Stimulated activated CD8-positive, alpha-beta memory T cell treated with anti-CD3 and anti-CD28 coated beads, Interleukin-15, amount 100 ng/mL, for 48 hours (primary cell): Measurements from ENCODE around the gene SPACA7.
"Not testable (repeated sequence)": the region's sequence is repeated elsewhere in the genome, so short reads cannot be mapped to it uniquely, and the experiment has no call there.

ENCODE experiments used
- DNase-seq, 2 donors: peaks; one replicate each; pipeline ENCODE4 v3.0.0-alpha.2; 2020; ENCODE audit warnings: low read depth in 2 of 2

Gene SPACA7

DNA sequence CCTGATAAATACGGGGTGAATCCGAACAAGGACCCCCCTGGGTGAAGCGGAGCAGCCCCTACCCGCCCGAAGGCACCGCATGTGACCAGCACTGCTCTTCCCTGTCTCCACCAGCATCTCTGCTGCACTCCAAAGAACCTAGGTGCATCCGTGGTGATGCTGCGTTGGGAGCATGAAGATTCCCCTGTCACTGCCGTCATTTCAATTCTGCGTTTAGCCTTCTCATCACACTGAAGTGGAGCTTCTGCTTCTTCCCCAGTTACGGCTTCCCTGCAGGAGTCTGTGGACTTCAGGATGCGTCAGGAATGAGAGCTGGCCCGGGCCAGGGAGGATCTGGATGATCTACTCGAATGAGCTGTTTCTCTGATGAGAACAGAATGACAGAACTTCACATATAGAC, 47.9 kb downstream of the SPACA7 start:
- DNase-seq: no peak

DNA sequence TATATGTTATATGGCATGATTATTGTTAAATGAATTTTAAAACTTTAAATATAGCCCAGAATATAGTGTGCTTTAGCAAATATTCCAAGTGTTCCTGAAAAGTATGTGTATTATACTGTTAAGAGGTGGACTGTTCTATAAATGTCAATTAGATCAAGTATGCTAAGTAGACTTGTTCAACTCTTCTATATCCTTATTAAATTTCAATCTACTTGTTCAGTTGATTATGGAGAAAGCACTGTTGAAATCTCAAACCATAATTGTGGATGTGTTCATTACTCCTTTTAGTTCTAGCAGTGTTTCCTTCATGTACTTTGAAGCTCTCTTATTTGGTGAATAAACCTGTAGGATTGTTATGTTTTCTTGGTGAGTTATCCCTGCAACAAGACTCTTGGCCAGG, 52.5 kb downstream of the SPACA7 start:
- no peak for DNase-seq

DNA sequence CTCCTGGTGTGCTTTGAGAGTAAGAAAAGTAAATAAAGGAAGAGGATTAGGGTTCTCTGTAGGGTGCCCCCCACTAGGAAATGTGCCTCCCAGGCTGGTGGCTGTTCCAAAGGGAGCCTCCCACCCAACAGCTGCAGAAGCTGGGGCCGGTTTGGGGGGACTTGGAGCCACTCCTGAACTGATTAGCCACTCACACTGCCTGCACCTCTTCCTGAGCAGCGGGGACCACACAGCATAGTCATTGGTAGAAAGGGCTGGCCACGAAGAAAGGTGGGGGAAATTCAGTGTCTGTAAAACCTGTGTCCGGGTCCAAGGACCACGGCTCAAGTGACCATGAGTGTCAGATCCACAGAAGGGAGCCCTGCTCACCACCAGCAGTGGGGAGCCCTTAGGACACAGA, 55.6 kb downstream of the SPACA7 start:
- DNase-seq: no peak

DNA sequence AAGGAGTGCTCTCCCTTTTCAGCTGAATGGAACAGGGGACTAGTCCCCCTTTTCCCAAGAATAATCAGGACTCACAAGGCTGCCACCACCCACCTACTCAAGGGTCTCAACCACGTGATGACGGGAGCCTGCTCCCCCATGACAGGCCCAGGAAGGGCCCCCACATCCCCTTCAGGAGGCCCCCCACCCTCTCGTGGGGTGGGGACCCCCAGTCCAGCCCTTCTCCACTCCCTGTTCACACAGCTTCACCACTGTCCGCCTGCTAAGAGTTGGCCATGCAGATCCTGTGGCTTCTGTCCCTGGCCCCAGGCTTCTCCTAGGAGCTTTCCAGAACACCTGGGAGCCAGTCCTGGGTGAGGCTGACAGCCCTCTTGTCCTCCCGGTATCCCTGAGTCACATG, 56.6 kb downstream of the SPACA7 start:
- not testable (repeated sequence) for DNase-seq

DNA sequence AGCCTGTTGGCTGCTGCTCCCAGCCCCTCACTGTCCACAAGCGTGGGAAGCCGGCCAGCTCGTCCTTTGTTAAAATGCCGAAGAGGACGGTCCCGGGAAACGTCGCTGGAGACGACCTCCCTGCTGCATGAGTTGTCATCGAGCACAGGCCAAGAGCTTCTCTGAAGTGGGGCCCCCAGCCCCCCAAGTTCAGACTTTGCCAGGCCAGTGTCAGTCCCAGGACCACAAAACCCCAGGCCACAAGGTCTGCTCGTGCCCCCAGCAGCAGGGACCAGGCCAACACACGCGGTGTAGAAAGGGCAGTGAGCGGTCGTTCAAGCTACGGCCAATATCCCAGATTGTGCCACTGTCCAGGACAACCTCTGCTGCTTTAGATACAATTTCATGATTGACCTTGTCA, 57.4 kb downstream of the SPACA7 start:
- not testable (repeated sequence) for DNase-seq

DNA sequence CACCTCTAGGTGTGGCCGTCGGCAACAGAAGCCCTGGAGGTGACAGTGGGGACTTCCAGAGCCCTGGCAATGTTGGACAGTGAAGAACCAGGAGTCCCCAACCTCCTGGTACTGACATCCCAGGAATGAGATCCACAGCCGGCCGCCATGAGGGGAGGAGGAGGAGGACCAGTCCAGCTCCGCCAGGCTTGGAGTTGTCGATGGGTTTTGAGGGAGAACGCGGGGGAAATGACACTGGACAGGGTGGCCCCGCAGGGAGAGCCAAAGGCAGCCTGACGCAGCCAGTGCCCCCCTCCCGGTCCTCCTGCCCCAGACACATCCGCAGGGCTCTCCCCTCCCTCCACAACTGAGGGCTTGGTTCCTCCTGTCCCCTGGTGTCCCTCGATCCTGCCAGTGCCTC, 57.9 kb downstream of the SPACA7 start:
- no peak for DNase-seq

DNA sequence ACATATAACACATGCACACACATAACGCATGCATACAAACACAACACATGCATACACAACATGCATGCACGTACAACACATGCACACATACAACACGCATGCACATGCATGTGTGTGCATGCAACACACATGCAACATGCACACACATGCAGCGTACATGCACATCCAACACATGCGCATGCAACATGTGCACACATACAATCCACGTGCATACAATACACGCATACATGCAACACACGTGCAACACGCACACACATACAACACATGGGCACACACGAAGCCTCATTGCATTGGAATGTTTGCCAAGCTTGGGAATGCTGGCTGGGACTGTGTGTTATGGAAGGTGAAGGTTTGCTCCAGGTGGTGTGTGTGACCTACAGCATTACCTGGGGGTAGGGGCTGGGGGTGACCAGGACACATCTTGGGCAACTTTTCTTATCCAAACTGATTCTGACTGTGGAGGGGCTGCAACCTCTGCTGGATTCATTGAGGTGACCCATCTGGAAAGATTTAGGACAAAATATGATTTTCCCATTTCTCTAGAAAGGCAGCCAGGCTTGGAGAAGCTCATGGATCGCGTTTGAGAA, 58.9 kb downstream of the SPACA7 start:
- no peak for DNase-seq

DNA sequence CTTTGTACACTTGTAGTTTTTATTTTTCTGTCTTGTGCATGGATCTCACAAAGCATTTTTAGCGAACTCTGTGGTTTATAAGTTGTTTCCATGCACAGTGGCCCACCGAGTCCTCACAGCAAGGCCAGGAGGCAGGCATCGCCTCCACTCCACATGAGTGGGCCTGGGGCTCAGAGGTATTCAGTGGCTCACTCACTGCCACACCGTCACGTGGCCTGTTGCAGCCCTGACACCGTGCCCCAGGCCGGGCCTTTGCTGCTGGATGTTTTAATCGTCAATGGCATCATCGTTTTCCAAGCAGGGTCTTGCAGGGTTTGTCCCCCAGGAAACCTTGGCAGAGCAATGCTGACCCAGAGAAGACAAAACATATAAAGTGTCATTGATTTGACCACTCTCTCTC, 59.8 kb downstream of the SPACA7 start:
- DNase-seq: no peak

DNA sequence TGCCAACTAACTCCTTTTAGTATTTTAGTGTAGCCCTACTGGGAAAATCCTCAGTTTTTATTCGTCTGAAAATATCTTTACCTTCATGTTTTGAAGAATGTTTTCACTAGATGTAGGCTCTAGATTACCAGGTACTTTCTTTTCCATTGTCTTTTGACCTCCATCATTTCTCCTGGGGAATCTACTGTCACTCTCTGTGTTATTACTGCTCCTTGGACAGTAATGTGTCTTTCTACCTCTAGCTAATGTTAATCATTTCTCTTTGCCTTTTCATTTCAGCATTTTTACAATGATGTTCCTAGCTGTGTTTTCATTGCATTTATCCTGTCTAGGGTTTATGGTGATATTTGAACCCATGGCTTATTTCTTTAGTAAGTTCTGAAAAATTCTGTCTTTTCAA, 61.9 kb downstream of the SPACA7 start:
- DNase-seq: no peak

DNA sequence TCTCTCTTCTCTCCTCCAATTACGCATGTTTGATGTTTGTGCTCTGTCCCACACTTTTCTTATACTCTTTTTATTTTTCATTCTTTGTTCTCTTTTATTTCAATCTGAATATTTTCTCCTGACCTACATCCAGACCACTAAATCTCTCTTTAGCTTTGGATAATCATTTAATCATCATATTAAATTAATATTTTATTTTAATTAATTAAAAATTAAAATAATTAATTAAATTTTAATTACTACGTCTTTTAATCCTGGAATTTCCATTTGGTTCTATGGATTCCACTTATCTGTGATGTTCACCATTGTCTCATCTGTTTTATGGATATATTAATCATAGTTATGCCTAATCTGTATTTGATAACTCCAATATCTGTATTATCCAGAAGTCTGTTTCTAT, 62.4 kb downstream of the SPACA7 start:
- DNase-seq: no peak

DNA sequence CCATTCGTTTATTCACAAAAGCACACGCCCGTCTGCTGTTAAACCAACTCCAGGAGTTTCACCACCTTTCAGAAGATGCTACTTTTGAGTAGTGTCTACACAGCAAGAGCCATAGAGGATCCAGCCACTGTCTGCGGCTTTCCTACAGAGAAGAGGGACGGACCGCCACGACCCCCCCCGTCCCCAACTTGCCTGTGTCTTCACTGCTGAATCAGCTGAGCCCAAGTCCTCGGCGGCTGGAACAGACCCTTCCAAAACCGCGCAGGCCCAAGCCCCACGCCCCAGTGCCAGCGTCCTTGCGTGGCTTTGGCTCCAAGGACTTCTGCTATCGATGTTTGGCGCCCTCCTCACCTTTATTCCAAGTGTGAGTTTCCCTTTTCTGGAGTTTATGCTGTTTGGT, 65.1 kb downstream of the SPACA7 start:
- no peak for DNase-seq

DNA sequence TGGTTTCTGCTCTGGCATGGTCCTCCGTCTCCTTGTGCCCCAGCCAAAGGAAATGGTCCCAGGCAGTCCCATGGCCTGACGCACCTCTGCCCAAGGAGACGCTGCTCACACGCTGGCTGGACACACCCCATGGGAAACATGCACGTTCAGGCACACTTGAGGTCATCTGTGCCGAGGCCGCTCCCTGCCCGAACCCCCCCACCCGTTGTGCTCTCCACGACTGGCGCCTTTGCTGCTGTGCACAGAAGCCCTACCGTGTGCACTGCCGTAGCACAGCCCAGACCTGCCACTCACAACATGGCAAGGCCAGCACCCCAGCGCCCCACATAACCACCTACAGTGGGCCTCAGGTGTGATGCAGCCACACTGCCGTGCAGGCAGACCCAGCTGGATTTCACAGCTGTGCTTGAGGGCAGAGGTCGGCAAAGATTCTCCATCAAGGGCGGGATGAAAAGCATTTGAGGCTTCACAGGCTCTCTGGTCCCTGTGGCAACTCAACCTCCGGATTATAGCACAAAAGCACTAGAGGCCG, 65.7 kb downstream of the SPACA7 start:
- no peak for DNase-seq

DNA sequence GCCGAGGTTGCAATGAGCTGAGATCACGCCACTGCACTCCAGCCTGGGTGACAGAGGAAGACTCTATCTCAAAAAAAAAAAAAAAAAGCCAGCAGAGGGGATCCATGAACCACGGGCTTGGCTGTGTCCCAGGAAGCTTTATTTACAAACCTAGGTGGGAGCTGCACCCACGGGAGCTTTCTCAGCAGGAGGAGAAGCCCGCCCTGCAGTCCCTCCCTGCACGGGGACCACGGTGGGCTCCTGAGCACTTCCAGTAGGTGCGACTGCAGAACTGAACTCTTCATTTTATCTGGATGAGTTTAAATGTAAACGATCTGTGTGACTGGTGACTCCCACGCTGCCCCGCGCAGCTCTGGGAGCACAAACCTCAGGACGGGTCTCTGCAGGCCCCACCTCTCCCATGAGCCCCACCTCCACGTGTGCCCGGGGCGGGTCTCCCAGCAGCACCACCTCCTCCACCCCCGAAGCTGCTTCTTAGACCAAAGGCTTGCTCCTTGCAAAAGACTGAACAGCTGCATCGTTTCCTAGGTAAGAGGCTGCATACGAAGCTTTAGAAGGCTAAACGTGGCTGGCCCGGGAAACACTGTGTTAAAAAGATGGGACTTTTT, 66.4 kb downstream of the SPACA7 start:
- DNase-seq: no peak

DNA sequence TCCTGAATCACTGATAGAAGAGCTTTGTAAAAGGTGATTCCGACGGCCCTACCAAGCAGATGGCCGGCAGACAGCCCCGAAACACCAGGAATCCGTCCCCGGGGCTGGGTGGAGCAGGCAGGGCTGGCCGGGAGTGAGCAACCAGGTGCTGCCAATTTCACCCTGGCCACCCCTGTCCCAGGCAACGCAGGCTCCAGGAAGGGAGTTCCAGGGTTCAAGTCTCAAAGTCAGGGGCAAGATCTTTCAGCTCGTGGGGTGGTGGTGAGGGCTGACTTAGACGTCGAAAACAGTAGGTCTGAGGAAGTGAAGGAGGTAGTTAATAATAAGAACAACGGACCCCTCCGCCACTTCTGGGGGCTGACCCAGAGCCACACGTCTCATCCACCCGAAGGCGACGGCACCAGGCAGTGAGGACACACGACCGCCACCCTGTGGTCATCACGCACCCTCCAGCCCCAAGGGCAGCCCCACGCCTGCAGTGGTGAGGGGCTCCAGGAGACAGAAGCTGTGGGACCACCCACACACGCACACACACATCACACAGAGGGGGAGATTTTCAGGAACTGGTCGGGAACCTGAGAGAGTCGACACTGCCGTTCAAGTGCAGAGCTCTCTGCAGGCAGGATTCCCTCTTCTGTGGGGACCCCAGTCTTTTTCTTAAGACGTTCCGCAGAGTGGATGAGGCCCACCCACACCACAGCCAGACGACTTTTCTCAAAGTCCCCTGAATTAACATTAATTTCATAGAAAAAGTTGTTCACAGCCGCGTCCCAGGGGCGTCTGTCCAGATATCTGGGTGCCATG, 67.2 kb downstream of the SPACA7 start:
- DNase-seq: no peak

DNA sequence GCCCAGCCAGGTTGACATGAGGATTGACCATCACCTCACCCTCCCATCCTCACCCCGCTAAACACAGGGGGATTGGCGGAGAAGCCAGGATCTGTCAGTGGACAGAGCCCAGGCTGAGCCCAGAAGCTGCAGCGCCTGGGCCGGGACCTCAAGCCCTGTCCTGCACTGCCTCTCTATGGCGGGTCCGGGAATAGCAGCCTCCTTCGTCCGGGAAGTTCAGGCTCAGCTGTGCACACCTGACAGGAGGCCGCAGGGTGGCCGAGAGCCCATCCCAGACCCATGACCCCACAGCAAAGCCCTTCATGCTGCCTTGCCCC, 67.8 kb downstream of the SPACA7 start:
- peak; percentile 19 to 27 for DNase-seq

DNA sequence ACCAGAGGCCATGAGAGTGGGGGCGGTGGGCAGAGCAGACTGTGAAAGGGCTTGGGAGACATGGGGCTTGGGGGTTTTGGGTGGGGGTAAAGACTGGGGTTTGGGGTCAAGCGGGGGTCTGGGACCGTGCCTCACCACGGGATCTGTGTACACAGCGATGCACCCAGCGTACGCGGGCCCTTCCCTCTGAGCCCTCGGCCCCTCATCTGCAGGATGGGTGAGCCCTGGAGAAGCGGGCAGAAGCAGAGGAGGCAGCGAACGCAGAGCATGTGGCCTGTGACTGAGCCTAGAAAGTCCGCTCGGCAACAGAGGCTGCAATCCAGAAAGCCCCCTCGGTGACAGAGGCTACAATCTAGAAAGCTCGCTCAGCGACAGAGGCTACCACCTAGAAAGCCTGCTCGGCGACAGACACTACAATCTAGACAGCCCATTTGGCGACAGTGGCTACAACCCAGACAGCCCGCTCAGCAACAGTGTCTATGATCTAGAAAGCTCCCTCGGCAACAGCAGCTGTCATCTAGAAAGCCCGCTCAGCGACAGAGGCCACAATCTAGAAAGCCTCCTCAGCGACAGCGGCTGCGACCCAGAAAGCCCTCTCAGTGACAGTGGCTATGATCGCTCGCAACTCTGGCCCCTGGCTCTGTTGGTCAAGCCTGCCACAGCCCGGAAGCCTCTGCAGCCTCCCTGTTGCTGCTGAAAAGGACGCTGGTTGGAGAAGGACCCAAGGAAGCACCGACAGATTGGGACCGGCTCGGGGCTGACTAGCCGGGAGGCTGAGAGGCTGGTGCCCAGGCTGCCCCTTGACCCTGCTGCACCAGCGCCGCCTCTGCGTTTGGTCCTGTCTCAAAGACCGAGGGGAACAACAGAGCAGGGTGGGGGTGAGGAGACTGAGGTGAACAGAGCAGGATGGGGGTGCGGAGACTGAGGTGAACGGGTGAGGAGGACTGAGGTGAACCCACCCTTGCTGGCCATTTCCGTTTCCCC, 68.6 kb downstream of the SPACA7 start:
- DNase-seq: no peak

DNA sequence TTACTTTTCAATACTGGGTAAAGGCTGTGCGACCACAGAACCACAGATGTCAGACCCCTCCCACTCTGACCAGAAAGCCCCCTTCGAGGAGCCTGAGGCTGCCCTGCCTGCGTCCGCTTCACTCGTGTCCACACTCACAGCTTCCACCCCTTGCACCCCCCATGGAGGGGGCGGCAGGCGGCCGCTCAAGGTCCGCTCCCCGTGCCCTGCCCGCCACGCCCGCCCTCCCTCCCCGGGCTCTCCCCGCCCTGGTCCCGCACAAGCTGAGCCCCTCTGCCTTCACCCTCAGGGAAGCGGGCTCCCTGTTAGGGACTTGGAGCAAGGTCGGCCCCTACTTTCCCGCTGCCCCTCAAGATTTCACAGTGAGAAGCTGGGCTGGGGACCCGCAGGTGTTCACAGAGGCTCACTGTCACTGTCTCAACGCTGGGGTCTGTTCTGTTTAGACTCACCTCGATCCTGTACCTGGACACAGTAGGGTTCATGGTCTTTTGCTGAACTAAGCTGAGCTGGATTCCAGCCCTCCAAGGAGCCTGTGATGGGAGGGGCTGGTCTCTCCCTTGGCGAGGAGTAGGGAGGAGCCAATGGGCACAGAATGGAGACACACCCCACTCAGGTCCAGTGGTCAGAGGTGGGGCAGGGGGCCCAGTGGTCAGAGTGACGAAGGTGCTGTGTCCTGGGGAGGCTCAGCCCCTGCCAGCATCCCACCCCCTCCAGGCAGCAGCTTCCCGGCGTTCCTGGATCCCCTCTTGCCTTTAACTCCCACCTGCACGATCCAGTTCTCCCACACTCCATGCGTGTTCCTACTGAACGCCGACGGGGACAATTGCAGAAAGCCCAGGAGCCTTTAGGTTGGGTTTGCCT, 69.5 kb downstream of the SPACA7 start:
- no peak for DNase-seq

DNA sequence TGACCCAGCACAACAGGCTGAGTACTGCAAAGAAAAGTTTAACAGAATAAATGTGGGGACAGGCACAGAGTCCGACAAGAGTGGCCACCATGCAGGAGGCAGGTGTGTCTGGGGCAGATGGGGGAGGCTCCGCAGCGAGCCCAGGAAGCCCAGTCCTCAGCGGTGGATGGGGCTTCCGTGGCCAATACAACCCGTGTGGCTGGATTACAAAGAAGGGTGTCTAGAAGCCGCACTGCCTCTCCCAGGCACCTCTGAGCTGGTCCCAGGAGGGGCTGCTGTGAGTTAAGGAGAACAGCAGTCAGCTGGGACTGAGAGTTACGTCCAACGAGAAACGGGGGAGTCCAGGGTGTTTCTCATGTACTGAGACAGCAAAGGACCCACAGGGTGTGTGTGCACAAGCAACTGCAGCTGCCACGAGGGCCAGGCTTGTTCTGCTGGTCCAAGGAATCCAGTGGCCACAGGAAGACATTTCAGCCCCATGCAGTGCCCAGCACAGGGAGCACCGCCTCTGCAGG, 70.2 kb downstream of the SPACA7 start:
- no peak for DNase-seq

DNA sequence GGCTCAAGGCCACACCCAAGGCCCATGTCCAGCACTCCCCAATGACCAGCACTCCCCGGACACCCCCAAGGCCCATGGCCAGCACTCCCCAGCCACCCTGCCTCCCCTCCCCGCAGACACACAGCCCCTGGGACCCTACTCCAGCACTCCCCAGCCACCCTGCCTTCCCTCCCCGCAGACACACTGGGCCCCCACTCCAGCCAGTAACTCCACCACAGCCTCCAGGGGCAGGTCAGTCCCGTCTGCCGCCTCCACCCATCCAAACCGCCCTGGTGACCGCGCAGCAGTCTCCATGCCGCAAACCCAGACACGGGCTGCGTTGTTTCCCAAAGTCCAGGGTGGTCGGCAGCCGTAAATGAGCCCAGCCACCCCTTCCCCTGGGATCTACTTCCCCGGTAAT, 70.7 kb downstream of the SPACA7 start:
- DNase-seq: no peak

DNA sequence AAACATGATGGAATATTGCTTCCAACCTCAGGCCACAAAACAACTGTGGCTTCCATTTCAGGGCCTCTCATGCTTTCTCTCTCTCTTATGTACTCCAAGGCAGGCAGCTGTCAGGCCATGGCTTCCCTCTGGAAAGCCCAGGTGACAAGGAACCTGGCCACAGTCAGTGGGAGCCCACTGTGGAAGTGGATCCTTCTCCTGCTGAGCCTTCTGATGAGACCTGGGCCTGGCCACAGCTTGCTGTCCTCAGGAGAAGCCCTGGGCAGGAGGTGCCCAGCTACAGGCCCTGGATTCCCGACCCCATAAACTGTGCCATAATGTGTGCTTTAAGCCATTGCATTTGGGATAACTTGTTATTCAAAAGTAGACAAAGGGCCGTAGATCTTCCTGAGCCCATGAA, 71.2 kb downstream of the SPACA7 start:
- DNase-seq: no peak
